H9 (cell line): ENCODE results near the gene HSPB1. TPM values are rescaled to one million over a fixed set of nuclear protein-coding genes. Genes with fewer than 3 reads are reported as not detected.

Experiments used
- DNase-seq: peaks from one replicate; pipeline ENCODE4 v3.0.0-alpha.2; 2017
- H2AFZ ChIP-seq: one replicate; pipeline ENCODE4 v1.6.1; 2013; ENCODE audit warnings: mild to moderate bottlenecking, low read length, control low read depth, moderate library complexity
- H2AK5ac ChIP-seq: 2 replicates; pipeline ENCODE4 v1.6.1; 2013; ENCODE audit warnings: low read length, control low read depth, mixed read lengths; ENCODE audit not compliant: insufficient read length
- H2BK120ac ChIP-seq: one replicate; pipeline ENCODE4 v1.6.1; 2013; ENCODE audit warnings: low read depth, mild to moderate bottlenecking, low read length, control low read depth, inconsistent platforms; ENCODE audit not compliant: poor library complexity, severe bottlenecking
- H2BK12ac ChIP-seq: 2 replicates; pipeline ENCODE4 v1.6.1; 2013; ENCODE audit warnings: low read length, control low read depth, mixed read lengths, low read depth; ENCODE audit not compliant: insufficient read length
- H2BK15ac ChIP-seq: 2 replicates; pipeline ENCODE4 v1.6.1; 2013; ENCODE audit warnings: low read depth, low read length, control low read depth
- H2BK20ac ChIP-seq: one replicate; pipeline ENCODE4 v1.6.1; 2013; ENCODE audit warnings: low read depth, mild to moderate bottlenecking, low read length, control low read depth, inconsistent platforms; ENCODE audit not compliant: poor library complexity, severe bottlenecking
- H2BK5ac ChIP-seq: 2 replicates; pipeline ENCODE4 v1.6.1; 2013; ENCODE audit warnings: low read length, control low read depth, mixed read lengths; ENCODE audit not compliant: insufficient read length
- H3K14ac ChIP-seq: 2 replicates; pipeline ENCODE4 v1.6.1; 2013; ENCODE audit warnings: low read length, control low read depth; ENCODE audit not compliant: insufficient read depth
- H3K18ac ChIP-seq: 2 replicates; pipeline ENCODE4 v1.6.1; 2013; ENCODE audit warnings: low read depth, mild to moderate bottlenecking, mixed read lengths, low read length, control low read depth; ENCODE audit not compliant: insufficient read length
- H3K23ac ChIP-seq: 2 replicates; pipeline ENCODE4 v1.6.1; 2013; ENCODE audit warnings: low read length, control low read depth, mixed read lengths, low read depth; ENCODE audit not compliant: insufficient read length
- H3K23me2 ChIP-seq: 2 replicates; pipeline ENCODE4 v1.6.1; 2013; ENCODE audit warnings: low read depth, mild to moderate bottlenecking, mixed read lengths, low read length, control low read depth; ENCODE audit not compliant: insufficient read length, poor library complexity, severe bottlenecking
- H3K27ac ChIP-seq: 2 replicates; pipeline ENCODE4 v1.5.1; 2013; ENCODE audit warnings: low read length, control low read depth, mixed read lengths, low read depth; ENCODE audit not compliant: insufficient read length
- H3K27me3 ChIP-seq: 2 replicates; pipeline ENCODE4 v1.6.1; 2013; ENCODE audit warnings: low read length, control low read depth, inconsistent platforms; ENCODE audit not compliant: insufficient read depth
- H3K4ac ChIP-seq: 2 replicates; pipeline ENCODE4 v1.6.1; 2013; ENCODE audit warnings: low read depth, mild to moderate bottlenecking, control low read depth, inconsistent platforms, low read length, moderate library complexity
- H3K4me1 ChIP-seq: 2 replicates; pipeline ENCODE4 v1.6.1; 2013; ENCODE audit warnings: low read length, control low read depth, inconsistent platforms; ENCODE audit not compliant: insufficient read depth
- H3K4me2 ChIP-seq: 2 replicates; pipeline ENCODE4 v1.6.1; 2013; ENCODE audit warnings: low read length, control low read depth, mixed read lengths; ENCODE audit not compliant: insufficient read length, insufficient read depth
- H3K56ac ChIP-seq: 2 replicates; pipeline ENCODE4 v1.6.1; 2013; ENCODE audit warnings: low read depth, mild to moderate bottlenecking, mixed read lengths, low read length, control low read depth; ENCODE audit not compliant: insufficient read length
- H3K79me1 ChIP-seq: 2 replicates; pipeline ENCODE4 v1.6.1; 2013; ENCODE audit warnings: low read depth, mild to moderate bottlenecking, moderate library complexity, low read length, control low read depth, inconsistent platforms; ENCODE audit not compliant: insufficient read depth, poor library complexity, severe bottlenecking
- H3K79me2 ChIP-seq: 2 replicates; pipeline ENCODE4 v1.6.1; 2013; ENCODE audit warnings: low read length, control low read depth, inconsistent platforms; ENCODE audit not compliant: insufficient read depth
- H3K9ac ChIP-seq: 2 replicates; pipeline ENCODE4 v1.6.1; 2013; ENCODE audit warnings: low read length, control low read depth, mixed read lengths; ENCODE audit not compliant: insufficient read length; ENCODE audit errors: extremely low read depth
- H3K9me3 ChIP-seq: one replicate; pipeline ENCODE4 v1.6.1; 2013; ENCODE audit warnings: low read depth, low read length, inconsistent platforms; ENCODE audit not compliant: control insufficient read depth
- H3T11ph ChIP-seq: one replicate; pipeline ENCODE4 v1.6.1; 2013; ENCODE audit warnings: mild to moderate bottlenecking, low read length, control low read depth, inconsistent platforms
- H4K20me1 ChIP-seq: one replicate; pipeline ENCODE4 v1.6.1; 2013; ENCODE audit not compliant: control insufficient read depth, insufficient read length, insufficient read depth
- H4K5ac ChIP-seq: 2 replicates; pipeline ENCODE4 v1.6.1; 2013; ENCODE audit warnings: low read depth, mild to moderate bottlenecking, mixed read lengths, low read length, control low read depth; ENCODE audit not compliant: insufficient read length
- H4K8ac ChIP-seq: replicated peaks from 2 replicates; pipeline ENCODE4 v1.6.1; 2013; ENCODE audit warnings: low read length, control low read depth, mixed read lengths, low read depth; ENCODE audit not compliant: insufficient read length
- H4K91ac ChIP-seq: 2 replicates; pipeline ENCODE4 v1.6.1; 2013; ENCODE audit warnings: low read depth, mild to moderate bottlenecking, moderate library complexity, mixed read lengths, low read length, control low read depth; ENCODE audit not compliant: insufficient read length
- H3K27ac Mint-ChIP-seq, 3 experiments: 2 replicates in 2 of 3; 3 replicates in 1 of 3; pipeline ENCODE4 v1.8.0; 2020 to 2021; ENCODE audit warnings: mixed read lengths in 3 of 3, mild to moderate bottlenecking in 1 of 3, moderate library complexity in 1 of 3
- H3K27me3 Mint-ChIP-seq: 2 replicates; pipeline ENCODE4 v1.8.0; 2021; ENCODE audit warnings: low read depth, mild to moderate bottlenecking, moderate library complexity, mixed read lengths
- H3K36me3 Mint-ChIP-seq, 3 experiments: 2 replicates in 2 of 3; 3 replicates in 1 of 3; pipeline ENCODE4 v1.8.0; 2020 to 2021; ENCODE audit warnings: low read depth in 3 of 3, mixed read lengths in 3 of 3; ENCODE audit not compliant: insufficient read depth in 1 of 3
- H3K4me1 Mint-ChIP-seq, 2 experiments: 2 replicates each; pipeline ENCODE4 v1.8.0; 2020; ENCODE audit warnings: mixed read lengths in 2 of 2
- H3K4me3 Mint-ChIP-seq, 2 experiments: 2 replicates in 1 of 2; 3 replicates in 1 of 2; pipeline ENCODE4 v1.8.0; 2020 to 2021; ENCODE audit warnings: mild to moderate bottlenecking in 2 of 2, mixed read lengths in 2 of 2, moderate library complexity in 1 of 2
- H3K9me3 Mint-ChIP-seq, 2 experiments: 2 replicates in 1 of 2; 3 replicates in 1 of 2; pipeline ENCODE4 v1.8.0; 2020; ENCODE audit warnings: mild to moderate bottlenecking in 2 of 2, mixed read lengths in 2 of 2, moderate library complexity in 1 of 2
- CTCF ChIP-seq: fragments of 200-600 bp; sonication (generic); conservative IDR thresholded peaks from 3 replicates; pipeline ENCODE4 v1.8.0; 2021; ENCODE audit warnings: antibody characterized with exemption, mild to moderate bottlenecking
- WGBS: extraction: QIAGEN DNeasy Blood & Tissue Kit; methylation state at CpG from one replicate; pipeline ENCODE4 v1.1.7; 2013; ENCODE audit warnings: missing lambda C conversion rate, low lambda C conversion rate, mixed read lengths; ENCODE audit not compliant: insufficient read length; ENCODE audit errors: extremely low coverage; 5-methylcytosine and 5-hydroxymethylcytosine counted together
- total RNA-seq: library from RNA; stranded (reverse); gene quantifications from 2 replicates; pipeline ENCODE4 v1.2.1, GENCODE V29; 2021

Gene HSPB1
- total RNA-seq, 1 experiment from 2014 or later, result 186 TPM

GRCh38 chr7:76267894-76268183 lies 34.6 kb upstream of the HSPB1 start:
- Histone ChIP-seq H3K27ac (no peak overlapping the region), H3K18ac (no peak overlapping the region), H3K14ac (no peak overlapping the region), H3K23me2 (peaks cover 9% of the 10 kb centered on the region), H3K9me3 (no peaks in the 10 kb centered on the region), H2AFZ (no peak overlapping the region), H3K9ac (no peak overlapping the region), H2BK15ac (no peak overlapping the region), H3K23ac (no peak overlapping the region), H2AK5ac (no peak overlapping the region), H3K79me1 (no peaks in the 10 kb centered on the region), H4K5ac (no peak overlapping the region), H3K4me2 (peak overlapping the region; percentile 89), H2BK20ac (no peak overlapping the region), H3K79me2 (no peaks in the 10 kb centered on the region), H3K27me3 (no peaks in the 10 kb centered on the region), H3T11ph (no peak overlapping the region), H2BK12ac (no peak overlapping the region), H4K91ac (no peak overlapping the region), H2BK5ac (no peak overlapping the region), H4K8ac (no peak overlapping the region), H3K56ac (no peak overlapping the region), H4K20me1 (no peaks in the 10 kb centered on the region), H3K4me1 (peaks cover 5% of the 10 kb centered on the region; the same call in 1 of the 2 replicates), H3K4ac (no peak overlapping the region), H2BK120ac (no peak overlapping the region)
- DNase-seq, result peak; percentile 48
- Mint-ChIP-seq H3K4me1 (peaks cover 32 to 42% of the 10 kb centered on the region in 2 experiments), H3K36me3 (no peaks in the 10 kb centered on the region; a peak in 1 of 7 replicates), H3K4me3 (peak overlapping the region; percentile 42 to 68; a peak in 2 of 5 replicates), H3K27me3 (peaks cover 25% of the 10 kb centered on the region), H3K9me3 (no peaks in the 10 kb centered on the region), H3K27ac (no peak overlapping the region)
- TF ChIP-seq CTCF, result no peak
- no CpG with 5 or more reads among the region's 4 CpGs for WGBS
